ENCODE measurements around the gene ENAM. TPM values are rescaled to one million over a fixed set of nuclear protein-coding genes. Genes with fewer than 3 reads are reported as not detected.

The ENAM gene
- total and polyA plus RNA-seq, 10 of the 15 experiments (the other 5 are each of a cell fraction or from before 2014, with no cell fraction given) = 0.04 to 1.3 (median 0.21) TPM

DNA sequence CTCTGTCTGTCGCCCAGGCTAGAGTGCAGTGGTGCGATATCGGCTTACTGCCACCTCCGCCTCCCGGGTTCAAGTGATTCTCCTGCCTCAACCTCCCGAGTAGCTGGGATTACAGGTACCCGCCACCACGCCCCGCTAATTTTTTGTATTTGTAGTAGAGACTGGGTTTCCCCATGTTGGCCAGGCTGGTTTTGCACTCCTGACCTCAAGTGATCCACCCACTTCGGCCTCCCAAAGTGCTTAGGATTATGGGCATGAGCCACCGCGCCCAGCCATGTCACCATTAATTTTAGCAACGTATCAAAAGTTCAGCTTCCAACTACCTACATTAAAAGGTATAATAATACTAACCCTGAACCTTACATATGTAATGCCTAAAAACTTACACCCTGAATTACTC is 58.8 kb downstream of the ENAM start:
- H2AFZ ChIP-seq (ENCODE audit: control insufficient read depth, low read depth, low read length) = peak overlapping the region; percentile 89
- RAD21 ChIA-PET (ENCODE audit: unreplicated experiment) = interaction anchor here (0.8 to 5.1 kb wide), 7 partner anchors 10 to 323 kb away, joined by 3 to 24 read pairs (median 5); no protein-coding TSS in a partner anchor
- H3K27me3 ChIP-seq (replicated peaks in 1 of 2; ENCODE audit: control insufficient read depth in 2 of 2, insufficient read depth in 2 of 2, low read length in 1 of 2) = no peaks in the 10 kb centered on the region
- 34% methylated on average over 13 of the region's 13 CpGs for WGBS (ENCODE audit: insufficient coverage, insufficient replicate concordance, low lambda C conversion rate, missing lambda C conversion rate)
- peak; percentile 10 for ATAC-seq
- SMC1A ChIA-PET (ENCODE audit: uncharacterized antibody, unreplicated experiment) = interaction anchor here (1.0 to 7.7 kb wide), 9 partner anchors 11 to 68 kb away, joined by 3 to 84 read pairs (median 4); no protein-coding TSS in a partner anchor
- H3K36me3 ChIP-seq (ENCODE audit: control insufficient read depth in 2 of 2, insufficient read depth in 2 of 2, low read length in 1 of 2) = peaks cover 0 to 9% of the 10 kb centered on the region in 2 experiments; a peak in 2 of 4 replicates
- in situ Hi-C loops (cut with MboI) = loop anchor here (25.0 kb wide), 1 partner anchor 1625 kb away; no protein-coding TSS in a partner anchor
- no peaks in the 10 kb centered on the region for H3K9me3 ChIP-seq (replicated peaks; ENCODE audit: control insufficient read depth, insufficient read depth, low read length)
- intact Hi-C loops (cut with micrococcal nuclease; ENCODE audit: unreplicated experiment) = loop anchor here (10.0 kb wide), 1 partner anchor 307 kb away; the partner anchor contains the start of gene DCK
- peak overlapping the region; percentile 92 for H3K9ac ChIP-seq (ENCODE audit: control insufficient read depth, insufficient read depth, low read length)
- no TSS peak for BruUV-seq (replicated peaks)
- no peak for DNase-seq (ENCODE audit: low read depth, low spot score)
- H3K4me1 ChIP-seq (ENCODE audit: control insufficient read depth, insufficient read depth, low read length) = peaks cover 3% of the 10 kb centered on the region; the same call in 1 of the 2 replicates
- peaks cover 41% of the 10 kb centered on the region for H3K79me2 ChIP-seq (ENCODE audit: control insufficient read depth, insufficient read depth, low read length)
- H3K27ac ChIP-seq (ENCODE audit: control insufficient read depth, insufficient read depth) = peak overlapping the region; percentile 94
- CTCF ChIA-PET = interaction anchor here (0.7 to 7.9 kb wide), 12 partner anchors 9 to 322 kb away, joined by 3 to 68 read pairs (median 4); no protein-coding TSS in a partner anchor
- no peak for FAIRE-seq
- peak overlapping the region; percentile 84 for H3K4me2 ChIP-seq (ENCODE audit: control insufficient read depth, insufficient read depth)
- peak overlapping the region; percentile 90 for H3K4me3 ChIP-seq
- POLR2A ChIA-PET = interaction anchor here (0.6 to 4.9 kb wide), 4 partner anchors 10 to 48 kb away, joined by 3 to 52 read pairs (median 4); no protein-coding TSS in a partner anchor
- H4K20me1 ChIP-seq (ENCODE audit: control insufficient read depth, insufficient read depth) = no peaks in the 10 kb centered on the region
- TF ChIP-seq, protein P1, sequence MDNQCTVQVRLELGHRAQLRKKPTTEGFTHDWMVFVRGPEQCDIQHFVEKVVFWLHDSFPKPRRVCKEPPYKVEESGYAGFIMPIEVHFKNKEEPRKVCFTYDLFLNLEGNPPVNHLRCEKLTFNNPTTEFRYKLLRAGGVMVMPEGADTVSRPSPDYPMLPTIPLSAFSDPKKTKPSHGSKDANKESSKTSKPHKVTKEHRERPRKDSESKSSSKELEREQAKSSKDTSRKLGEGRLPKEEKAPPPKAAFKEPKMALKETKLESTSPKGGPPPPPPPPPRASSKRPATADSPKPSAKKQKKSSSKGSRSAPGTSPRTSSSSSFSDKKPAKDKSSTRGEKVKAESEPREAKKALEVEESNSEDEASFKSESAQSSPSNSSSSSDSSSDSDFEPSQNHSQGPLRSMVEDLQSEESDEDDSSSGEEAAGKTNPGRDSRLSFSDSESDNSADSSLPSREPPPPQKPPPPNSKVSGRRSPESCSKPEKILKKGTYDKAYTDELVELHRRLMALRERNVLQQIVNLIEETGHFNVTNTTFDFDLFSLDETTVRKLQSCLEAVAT (IDR thresholded peaks at IDR 0.05) = peak; percentile 89
- TF ChIP-seq YBX1 (IDR thresholded peaks at IDR 0.05) = no peak
- TF ChIP-seq, protein P2, sequence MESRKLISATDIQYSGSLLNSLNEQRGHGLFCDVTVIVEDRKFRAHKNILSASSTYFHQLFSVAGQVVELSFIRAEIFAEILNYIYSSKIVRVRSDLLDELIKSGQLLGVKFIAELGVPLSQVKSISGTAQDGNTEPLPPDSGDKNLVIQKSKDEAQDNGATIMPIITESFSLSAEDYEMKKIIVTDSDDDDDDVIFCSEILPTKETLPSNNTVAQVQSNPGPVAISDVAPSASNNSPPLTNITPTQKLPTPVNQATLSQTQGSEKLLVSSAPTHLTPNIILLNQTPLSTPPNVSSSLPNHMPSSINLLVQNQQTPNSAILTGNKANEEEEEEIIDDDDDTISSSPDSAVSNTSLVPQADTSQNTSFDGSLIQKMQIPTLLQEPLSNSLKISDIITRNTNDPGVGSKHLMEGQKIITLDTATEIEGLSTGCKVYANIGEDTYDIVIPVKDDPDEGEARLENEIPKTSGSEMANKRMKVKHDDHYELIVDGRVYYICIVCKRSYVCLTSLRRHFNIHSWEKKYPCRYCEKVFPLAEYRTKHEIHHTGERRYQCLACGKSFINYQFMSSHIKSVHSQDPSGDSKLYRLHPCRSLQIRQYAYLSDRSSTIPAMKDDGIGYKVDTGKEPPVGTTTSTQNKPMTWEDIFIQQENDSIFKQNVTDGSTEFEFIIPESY (IDR thresholded peaks at IDR 0.05) = peak; percentile 95
- TF ChIP-seq RUNX3 (IDR thresholded peaks at IDR 0.05; ENCODE audit: low read length) = peak; percentile 11; the same call in 1 of the 2 replicates
- TF ChIP-seq MEF2A (IDR thresholded peaks at IDR 0.05; ENCODE audit: insufficient read depth, low read depth, low read length) = 0 out of 2 replicates have a peak, but pooled peaks have one; percentile 16
- TF ChIP-seq, protein P3, sequence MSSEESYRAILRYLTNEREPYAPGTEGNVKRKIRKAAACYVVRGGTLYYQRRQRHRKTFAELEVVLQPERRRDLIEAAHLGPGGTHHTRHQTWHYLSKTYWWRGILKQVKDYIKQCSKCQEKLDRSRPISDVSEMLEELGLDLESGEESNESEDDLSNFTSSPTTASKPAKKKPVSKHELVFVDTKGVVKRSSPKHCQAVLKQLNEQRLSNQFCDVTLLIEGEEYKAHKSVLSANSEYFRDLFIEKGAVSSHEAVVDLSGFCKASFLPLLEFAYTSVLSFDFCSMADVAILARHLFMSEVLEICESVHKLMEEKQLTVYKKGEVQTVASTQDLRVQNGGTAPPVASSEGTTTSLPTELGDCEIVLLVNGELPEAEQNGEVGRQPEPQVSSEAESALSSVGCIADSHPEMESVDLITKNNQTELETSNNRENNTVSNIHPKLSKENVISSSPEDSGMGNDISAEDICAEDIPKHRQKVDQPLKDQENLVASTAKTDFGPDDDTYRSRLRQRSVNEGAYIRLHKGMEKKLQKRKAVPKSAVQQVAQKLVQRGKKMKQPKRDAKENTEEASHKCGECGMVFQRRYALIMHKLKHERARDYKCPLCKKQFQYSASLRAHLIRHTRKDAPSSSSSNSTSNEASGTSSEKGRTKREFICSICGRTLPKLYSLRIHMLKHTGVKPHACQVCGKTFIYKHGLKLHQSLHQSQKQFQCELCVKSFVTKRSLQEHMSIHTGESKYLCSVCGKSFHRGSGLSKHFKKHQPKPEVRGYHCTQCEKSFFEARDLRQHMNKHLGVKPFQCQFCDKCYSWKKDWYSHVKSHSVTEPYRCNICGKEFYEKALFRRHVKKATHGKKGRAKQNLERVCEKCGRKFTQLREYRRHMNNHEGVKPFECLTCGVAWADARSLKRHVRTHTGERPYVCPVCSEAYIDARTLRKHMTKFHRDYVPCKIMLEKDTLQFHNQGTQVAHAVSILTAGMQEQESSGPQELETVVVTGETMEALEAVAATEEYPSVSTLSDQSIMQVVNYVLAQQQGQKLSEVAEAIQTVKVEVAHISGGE (CRISPR knock-in tag; IDR thresholded peaks at IDR 0.05) = no peak
- no peak for TF ChIP-seq TCF3 (IDR thresholded peaks at IDR 0.05; ENCODE audit: borderline replicate concordance, insufficient read depth, low read depth, low read length)

All from GM12878 (cell line).